NCI-H69 (cell line): ENCODE measurements around the gene TMEM151B.

Experiments used
- DNase-seq: peaks from one replicate; lab custom pipeline; 2025; lab: John Stamatoyannopoulos, UW

TMEM151B gene

DNA sequence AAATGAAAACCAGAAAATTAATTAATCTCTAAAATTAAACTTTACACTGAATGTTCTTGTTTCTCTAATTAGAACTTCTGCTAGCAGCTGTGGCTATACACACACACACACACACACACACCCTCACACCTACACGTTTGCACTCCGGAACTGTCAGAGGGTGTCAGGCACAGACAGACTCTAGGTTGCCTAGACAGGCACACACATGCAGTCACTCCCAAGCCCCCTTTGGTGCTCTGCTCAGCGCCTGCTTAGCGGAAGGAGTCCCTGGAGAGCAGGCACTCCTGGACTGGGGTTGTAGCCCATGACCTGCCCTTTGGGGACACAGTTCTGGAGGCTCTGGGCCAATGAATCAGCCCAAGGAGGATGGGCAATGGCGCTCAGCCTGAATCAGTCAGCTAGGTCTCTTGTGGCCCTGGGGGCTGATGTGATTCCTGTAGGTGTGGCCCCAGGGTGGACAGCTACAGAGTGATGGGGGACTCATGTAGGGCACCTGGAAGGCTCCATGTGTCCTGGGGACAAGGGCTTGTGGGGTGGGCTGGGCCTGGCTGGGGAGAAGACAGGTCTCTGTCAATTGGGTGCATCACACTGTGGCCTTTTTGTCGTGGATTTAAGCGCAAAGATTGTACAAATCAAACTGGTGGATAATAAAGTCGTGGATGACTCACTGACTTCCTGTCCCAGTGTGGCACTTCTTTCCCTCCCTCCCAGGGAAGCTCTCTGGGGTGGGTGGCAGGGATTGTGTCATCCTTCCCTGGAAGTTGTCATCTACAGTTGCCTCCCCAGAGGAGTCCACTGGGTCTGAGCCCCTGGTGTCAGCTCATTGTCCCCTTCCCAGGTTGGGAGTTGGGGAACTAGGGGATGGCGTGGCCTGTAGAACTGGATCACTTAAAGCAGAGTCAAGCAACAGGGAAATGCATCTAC lies 8.8 kb downstream of the TMEM151B start:
- no peak for DNase-seq

GRCh38 chr6:44284121-44284520 lies 13.9 kb downstream of the TMEM151B start:
- DNase-seq, result peak; percentile 48

GRCh38 chr6:44284867-44285266 lies 14.6 kb downstream of the TMEM151B start:
- no peak for DNase-seq

- DNase-seq, result no peak
These were observed 15.5 kb downstream of the TMEM151B start for GRCh38 chr6:44285552-44286284.

GRCh38 chr6:44286285-44286565 lies 16.0 kb downstream of the TMEM151B start:
- DNase-seq, result no peak

- no peak for DNase-seq
These were observed 16.5 kb downstream of the TMEM151B start for GRCh38 chr6:44286747-44287146.

DNA sequence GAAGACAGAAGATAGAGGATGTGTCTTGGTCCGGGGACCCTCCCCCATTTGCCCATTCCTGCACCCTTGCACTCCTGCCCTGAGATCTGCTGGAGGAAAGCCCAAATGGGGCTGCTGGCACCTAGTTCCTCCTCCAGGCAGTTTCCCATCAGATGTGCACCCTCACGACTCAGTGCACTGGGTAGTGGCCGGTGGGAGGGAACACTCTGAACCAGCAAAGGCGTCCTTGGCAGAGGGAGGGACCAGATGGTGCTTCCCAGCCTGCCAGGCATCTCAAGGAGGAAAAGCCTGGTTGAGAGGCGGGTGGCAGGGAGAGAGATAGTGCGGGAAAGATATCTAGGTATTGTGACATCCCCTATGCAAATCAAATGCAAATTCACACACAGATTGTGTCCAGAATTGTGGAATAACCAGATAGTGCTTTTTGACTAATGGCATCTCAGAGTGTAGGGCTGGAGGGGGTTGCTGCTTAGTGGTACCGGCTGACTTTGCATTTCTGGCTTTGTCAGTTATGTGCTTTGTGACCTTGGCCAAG lies 19.5 kb downstream of the TMEM151B start:
- DNase-seq, result peak; percentile 77

DNA sequence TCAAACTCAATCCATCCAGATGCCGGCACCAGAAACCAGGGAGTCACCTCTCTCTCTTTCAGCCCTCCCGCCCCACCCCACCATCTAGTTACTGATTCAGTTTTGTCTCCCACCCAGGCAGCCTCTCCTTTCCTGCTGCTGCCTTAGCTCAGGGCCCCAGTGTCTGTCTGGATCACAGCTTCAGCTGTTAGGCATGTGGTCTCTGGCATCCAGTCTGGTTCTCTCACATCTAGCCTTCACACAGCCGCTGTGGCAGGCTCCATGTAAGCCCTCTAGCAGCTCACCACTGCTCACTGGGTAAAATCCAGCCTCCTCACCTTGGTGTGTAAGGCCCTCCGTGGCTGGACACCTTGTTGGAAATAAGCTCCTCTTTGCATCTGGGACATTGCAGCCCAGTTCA lies 21.6 kb downstream of the TMEM151B start:
- no peak for DNase-seq

GRCh38 chr6:44292661-44293365 lies 22.6 kb downstream of the TMEM151B start:
- DNase-seq, result no peak

DNA sequence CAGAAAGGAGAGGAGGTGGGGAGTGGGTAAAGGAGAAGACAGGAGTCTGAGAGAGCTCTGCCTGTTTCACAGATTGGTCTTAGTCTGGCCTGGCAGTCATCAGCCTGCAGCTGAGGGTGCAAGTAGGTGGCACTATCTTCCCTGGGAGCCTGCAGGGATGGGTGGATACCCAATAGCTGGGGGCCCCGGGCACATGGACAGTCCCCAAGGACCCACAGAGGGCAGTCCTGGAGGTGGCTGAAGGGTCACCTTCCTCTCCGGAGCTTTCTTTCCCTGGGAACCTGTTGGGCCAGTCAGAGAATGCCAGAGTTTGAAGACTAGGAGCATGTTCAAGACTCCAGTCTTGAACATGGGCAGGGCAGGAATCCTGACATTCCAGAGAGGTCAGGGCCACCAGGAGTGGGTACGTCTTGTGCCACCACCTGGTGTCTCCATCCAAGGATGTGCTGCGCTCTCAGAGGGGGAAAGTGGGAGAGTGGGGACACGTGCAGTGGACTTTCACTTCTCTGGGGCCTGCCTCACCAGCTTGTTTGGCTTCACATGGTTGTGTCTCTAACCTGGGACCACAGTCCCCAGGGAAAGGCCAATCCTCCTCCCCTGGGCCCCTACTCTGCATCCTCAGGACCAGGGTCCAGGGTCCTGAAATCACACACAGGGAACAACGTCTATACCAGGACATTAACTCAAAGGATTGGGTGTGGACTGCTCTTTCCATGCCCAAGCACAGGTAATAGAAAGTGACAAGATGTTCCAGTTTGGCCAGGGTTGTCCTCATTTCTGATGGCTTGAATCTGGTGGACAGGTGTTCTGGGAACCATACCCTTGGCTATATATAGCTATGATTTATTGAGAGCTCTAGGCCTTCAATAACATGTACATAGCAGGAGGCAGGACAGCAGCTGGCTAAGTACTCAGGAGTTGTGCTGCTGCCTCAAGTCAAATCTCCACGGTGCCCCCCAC lies 24.9 kb downstream of the TMEM151B start:
- DNase-seq, result peak; percentile 59

GRCh38 chr6:44297063-44298038 lies 27.1 kb downstream of the TMEM151B start:
- DNase-seq, result peak; percentile 85

- peak; percentile 39 for DNase-seq
These were observed 28.0 kb downstream of the TMEM151B start for GRCh38 chr6:44298055-44298803.

DNA sequence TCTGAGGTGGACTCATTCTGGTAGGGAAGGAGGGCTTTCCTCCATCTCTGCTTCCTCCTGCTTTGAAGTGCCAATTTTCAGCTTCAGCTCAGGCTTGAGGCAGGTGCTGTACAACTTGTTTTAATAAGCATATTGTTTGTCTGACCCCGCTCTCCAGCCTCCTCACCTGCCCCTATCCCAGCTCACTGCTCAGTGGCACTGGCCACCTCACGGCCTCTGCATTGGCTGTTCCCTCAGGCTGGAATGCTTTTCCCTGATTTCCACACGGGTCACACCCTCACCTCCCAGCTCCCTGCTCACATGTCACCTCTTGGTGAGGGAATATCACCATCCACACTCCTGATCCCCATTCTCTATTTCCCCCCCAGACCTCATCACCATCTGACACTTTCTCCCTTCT lies 28.6 kb downstream of the TMEM151B start:
- DNase-seq, result no peak

DNA sequence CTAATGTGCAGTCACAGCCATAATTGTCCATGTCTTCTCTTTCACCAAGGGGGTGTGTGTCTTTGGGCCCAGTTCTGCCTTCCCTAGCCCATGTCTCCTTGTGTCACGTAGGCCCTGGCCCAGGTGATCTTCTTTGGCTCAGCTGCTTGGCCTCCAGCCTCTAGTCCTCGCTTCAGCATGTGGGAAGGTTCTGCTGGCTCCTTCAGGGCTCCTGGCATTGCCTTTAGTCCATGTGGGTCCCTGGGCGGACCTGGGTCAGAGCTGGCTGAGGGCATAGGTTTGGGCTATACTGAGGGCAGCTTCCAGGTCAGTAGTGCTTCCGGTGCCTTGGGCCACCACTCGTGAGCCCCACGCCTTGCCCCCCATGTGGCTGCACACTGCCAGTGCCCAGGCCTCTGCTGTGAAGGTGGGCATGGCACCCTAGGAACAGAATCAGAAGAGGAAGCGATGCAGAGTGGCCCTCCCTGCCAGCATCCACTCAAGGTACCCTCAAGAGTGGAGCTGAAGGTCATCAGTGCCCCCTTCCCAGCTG lies 30.1 kb downstream of the TMEM151B start:
- no peak for DNase-seq

DNA sequence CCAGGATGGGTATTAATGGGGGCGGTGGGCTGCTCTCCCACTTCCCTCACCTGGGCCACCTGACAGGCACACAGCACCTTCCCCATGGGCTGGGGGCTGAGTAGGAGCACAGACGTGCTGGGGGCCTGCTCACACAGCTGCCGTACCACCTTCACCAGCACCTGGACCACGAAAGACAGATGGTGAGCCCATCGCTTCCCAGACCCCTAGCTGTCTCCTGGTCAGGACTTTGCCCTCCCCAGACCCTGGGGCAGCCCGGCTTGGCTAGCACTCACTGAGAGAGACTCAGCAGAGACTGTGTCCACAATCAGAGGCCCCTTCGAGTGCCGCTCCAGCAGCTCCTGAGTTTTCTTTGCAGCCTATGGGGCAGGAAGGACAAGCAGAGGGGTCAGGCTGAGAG lies 30.9 kb downstream of the TMEM151B start:
- no peak for DNase-seq

- DNase-seq, result no peak
These were observed 31.7 kb downstream of the TMEM151B start for GRCh38 chr6:44301782-44302564.

DNA sequence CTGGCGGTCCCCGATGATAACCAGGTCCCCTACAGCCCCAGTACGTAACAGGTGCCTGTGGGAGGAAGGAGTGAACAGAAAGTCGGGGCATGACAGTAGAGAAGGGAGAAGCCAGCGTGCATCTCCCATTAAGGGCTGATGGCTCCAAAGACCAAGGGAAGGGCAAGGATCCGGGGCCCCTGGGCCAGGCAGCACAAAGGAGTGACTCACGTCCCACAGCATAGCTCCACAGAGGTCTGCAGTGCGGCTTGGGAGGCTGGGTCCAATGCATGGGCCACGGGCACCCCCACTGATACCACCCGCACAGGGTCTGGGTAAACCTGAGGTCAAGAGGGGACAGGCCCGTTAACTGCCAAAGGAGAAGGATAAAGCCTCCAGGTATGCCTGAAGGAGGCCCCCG lies 32.6 kb downstream of the TMEM151B start:
- no peak for DNase-seq

DNA sequence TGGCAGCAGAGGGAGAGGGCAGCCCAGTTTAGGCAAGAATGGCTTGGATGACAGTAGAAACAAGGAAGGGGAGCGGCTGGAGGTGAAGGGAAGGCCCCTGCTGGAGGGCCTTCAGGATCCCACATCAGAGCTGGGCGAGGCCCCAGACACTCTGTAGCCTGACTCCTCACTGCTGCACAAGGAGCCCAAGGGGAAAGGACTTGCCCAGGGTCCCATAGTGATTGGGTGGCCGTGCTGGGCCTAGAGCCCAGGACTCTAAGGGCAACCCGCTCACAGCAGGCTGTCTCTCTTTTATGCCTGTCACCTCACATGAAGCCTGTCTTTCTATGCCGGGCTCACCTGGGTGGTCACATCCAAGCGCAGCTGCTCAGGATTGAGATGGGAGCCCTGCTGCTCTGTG lies 33.6 kb downstream of the TMEM151B start:
- no peak for DNase-seq
